ENCODE measurements around the gene GCSAML. TPM values are rescaled to one million over a fixed set of nuclear protein-coding genes. Genes with fewer than 3 reads are reported as not detected.

The GCSAML gene
- total and polyA plus RNA-seq, 2 of the 4 experiments (the other 2 are of a cell fraction): not detected

DNA sequence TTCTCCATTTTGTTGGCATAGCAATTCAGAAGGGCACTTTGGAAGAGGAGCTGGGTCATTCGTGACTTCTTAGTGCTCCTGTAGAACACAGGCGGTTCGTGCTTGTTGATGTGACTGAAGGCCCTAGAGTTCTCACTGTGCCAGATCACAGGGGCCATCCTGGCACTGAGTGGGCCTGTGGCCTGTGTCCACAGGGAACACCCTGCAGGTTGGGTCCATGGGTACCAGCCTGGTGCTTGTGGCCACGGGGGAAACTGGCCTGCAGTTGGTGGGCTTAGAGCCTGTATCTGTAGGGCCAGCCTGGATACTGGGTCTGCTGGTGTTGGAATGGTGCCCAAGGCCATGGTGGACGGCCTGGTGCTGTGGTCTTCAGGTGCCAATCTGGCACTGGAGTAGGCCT, 65.7 kb downstream of the GCSAML start:
- no TSS peak for BruUV-seq (replicated peaks)
- TF ChIP-seq CEBPB (IDR thresholded peaks at IDR 0.05; ENCODE audit: low read depth, low read length) (no peak), RCOR1 (IDR thresholded peaks at IDR 0.05; ENCODE audit: insufficient replicate concordance, low read length) (no peak), RFX5 (IDR thresholded peaks at IDR 0.05; ENCODE audit: low read depth, low read length) (no peak), NFE2L2 (IDR thresholded peaks at IDR 0.05; ENCODE audit: low read depth, low read length) (no peak), POLR2A (IDR thresholded peaks at IDR 0.05; ENCODE audit: low read depth, low read length) (no peak), MAZ (IDR thresholded peaks at IDR 0.05; ENCODE audit: borderline replicate concordance, low read depth, low read length) (no peak), FOS (IDR thresholded peaks at IDR 0.05; ENCODE audit: low read depth, low read length) (no peak), BHLHE40 (IDR thresholded peaks at IDR 0.05; ENCODE audit: low read depth, low read length) (no peak), CHD1 (IDR thresholded peaks at IDR 0.05; ENCODE audit: low read depth, low read length) (no peak), MAFK (IDR thresholded peaks at IDR 0.05; ENCODE audit: low read depth, low read length) (no peak), SMC3 (IDR thresholded peaks at IDR 0.05; ENCODE audit: low read depth, low read length) (no peak), RAD21 (IDR thresholded peaks at IDR 0.05; ENCODE audit: low read length) (no peak), MXI1 (IDR thresholded peaks at IDR 0.05; ENCODE audit: borderline replicate concordance, low read depth, low read length) (no peak)
- TF ChIP-seq, protein P1, sequence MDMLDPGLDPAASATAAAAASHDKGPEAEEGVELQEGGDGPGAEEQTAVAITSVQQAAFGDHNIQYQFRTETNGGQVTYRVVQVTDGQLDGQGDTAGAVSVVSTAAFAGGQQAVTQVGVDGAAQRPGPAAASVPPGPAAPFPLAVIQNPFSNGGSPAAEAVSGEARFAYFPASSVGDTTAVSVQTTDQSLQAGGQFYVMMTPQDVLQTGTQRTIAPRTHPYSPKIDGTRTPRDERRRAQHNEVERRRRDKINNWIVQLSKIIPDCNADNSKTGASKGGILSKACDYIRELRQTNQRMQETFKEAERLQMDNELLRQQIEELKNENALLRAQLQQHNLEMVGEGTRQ (IDR thresholded peaks at IDR 0.05; ENCODE audit: low read depth, low read length): no peak
- TF ChIP-seq, protein P2, sequence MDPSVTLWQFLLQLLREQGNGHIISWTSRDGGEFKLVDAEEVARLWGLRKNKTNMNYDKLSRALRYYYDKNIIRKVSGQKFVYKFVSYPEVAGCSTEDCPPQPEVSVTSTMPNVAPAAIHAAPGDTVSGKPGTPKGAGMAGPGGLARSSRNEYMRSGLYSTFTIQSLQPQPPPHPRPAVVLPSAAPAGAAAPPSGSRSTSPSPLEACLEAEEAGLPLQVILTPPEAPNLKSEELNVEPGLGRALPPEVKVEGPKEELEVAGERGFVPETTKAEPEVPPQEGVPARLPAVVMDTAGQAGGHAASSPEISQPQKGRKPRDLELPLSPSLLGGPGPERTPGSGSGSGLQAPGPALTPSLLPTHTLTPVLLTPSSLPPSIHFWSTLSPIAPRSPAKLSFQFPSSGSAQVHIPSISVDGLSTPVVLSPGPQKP (IDR thresholded peaks at IDR 0.05; ENCODE audit: borderline replicate concordance, low read depth, low read length): no peak
- TF ChIP-seq, protein P3, sequence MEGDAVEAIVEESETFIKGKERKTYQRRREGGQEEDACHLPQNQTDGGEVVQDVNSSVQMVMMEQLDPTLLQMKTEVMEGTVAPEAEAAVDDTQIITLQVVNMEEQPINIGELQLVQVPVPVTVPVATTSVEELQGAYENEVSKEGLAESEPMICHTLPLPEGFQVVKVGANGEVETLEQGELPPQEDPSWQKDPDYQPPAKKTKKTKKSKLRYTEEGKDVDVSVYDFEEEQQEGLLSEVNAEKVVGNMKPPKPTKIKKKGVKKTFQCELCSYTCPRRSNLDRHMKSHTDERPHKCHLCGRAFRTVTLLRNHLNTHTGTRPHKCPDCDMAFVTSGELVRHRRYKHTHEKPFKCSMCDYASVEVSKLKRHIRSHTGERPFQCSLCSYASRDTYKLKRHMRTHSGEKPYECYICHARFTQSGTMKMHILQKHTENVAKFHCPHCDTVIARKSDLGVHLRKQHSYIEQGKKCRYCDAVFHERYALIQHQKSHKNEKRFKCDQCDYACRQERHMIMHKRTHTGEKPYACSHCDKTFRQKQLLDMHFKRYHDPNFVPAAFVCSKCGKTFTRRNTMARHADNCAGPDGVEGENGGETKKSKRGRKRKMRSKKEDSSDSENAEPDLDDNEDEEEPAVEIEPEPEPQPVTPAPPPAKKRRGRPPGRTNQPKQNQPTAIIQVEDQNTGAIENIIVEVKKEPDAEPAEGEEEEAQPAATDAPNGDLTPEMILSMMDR (conservative IDR thresholded peaks at IDR 0.05; ENCODE audit: low read depth, low read length): no peak
- ATAC-seq (ENCODE audit: low read depth): no peak

More for the DNA sequence above, 65.7 kb downstream of the GCSAML start:
- no peaks in the 10 kb centered on the region for H3K9me1 ChIP-seq (ENCODE audit: insufficient read depth, low read length)
- no peak overlapping the region for H3K4me2 ChIP-seq (ENCODE audit: low read depth, low read length)
- H2BK120ac ChIP-seq (ENCODE audit: low read depth, low read length): no peak overlapping the region
- no peak overlapping the region for H2BK20ac ChIP-seq (ENCODE audit: low read depth, low read length)
- intact Hi-C loops (cut with micrococcal nuclease) (no loop called here), in situ Hi-C loops (cut with MboI; ENCODE audit: low sequenced_read_pairs) (no loop called here), dilution Hi-C loops (cut with HindIII; ENCODE audit: low sequenced_read_pairs, unreplicated experiment) (no loop called here)
- H2AFZ ChIP-seq (replicated peaks; ENCODE audit: low read length, poor library complexity): no peak overlapping the region
- no peaks in the 10 kb centered on the region for H3K4me1 ChIP-seq (ENCODE audit: control insufficient read depth, insufficient read depth, low read length)
- no peak overlapping the region for H2BK15ac ChIP-seq (ENCODE audit: low read depth, low read length)
- H2AK5ac ChIP-seq (ENCODE audit: low read depth, low read length): no peak overlapping the region
- H4K20me1 ChIP-seq (ENCODE audit: insufficient read depth, low read length): no peaks in the 10 kb centered on the region
- CTCF ChIA-PET: no interaction called here
- H4K91ac ChIP-seq (ENCODE audit: insufficient read depth, low read depth, low read length): no peak overlapping the region
- WGBS, 2 experiments (ENCODE audit: extremely low coverage in 2 of 2, insufficient read length in 1 of 2): 62% methylated on average over 3 of the region's 5 CpGs; no CpG with 5 or more reads in 1 of the 2 experiments
- H4K5ac ChIP-seq (ENCODE audit: low read depth, low read length): no peak overlapping the region
- peaks cover 13% of the 10 kb centered on the region for H3K9me3 ChIP-seq (ENCODE audit: control insufficient read depth, insufficient read depth, low read length)
- H2BK5ac ChIP-seq (ENCODE audit: low read depth, low read length, poor library complexity, severe bottlenecking): no peak overlapping the region
- H3K23ac ChIP-seq (ENCODE audit: low read depth, low read length): no peak overlapping the region
- no peak overlapping the region for H3K18ac ChIP-seq (ENCODE audit: low read depth, low read length)
- no peaks in the 10 kb centered on the region for H3K36me3 ChIP-seq (ENCODE audit: control insufficient read depth, insufficient read depth, low read length)
- H3K79me1 ChIP-seq (ENCODE audit: low read depth in 1 of 2, low read length in 2 of 2): no peaks in the 10 kb centered on the region
- H3K4me3 ChIP-seq (ENCODE audit: insufficient read depth, low read depth, low read length): no peak overlapping the region
- no peak overlapping the region for H3K27ac ChIP-seq (ENCODE audit: insufficient read depth, low read length)
- no peak overlapping the region for H3K4ac ChIP-seq (ENCODE audit: low read depth, low read length)
- H3K9ac ChIP-seq (ENCODE audit: low read depth, low read length): no peak overlapping the region
- no peak overlapping the region for H4K8ac ChIP-seq (ENCODE audit: low read depth in 2 of 2, low read length in 2 of 2)
- H3K27me3 ChIP-seq (ENCODE audit: control insufficient read depth, insufficient read depth, low read length): no peaks in the 10 kb centered on the region
- POLR2A ChIA-PET (ENCODE audit: unreplicated experiment): no interaction called here
- H3K56ac ChIP-seq (ENCODE audit: extremely low read depth, insufficient read depth, low read length): no peak overlapping the region
- H3K14ac ChIP-seq (replicated peaks; ENCODE audit: low read depth, low read length): no peak overlapping the region
- no peak for DNase-seq
- no peak overlapping the region for H2AK9ac ChIP-seq (replicated peaks; ENCODE audit: low read depth, low read length, poor library complexity)
